Adipocyte (in vitro differentiated cells): Measurements from ENCODE around the gene MBD6.

Experiments
- DNase-seq: peaks from one replicate; pipeline ENCODE4 v3.0.0-alpha.2; 2015; ENCODE audit warnings: low read depth
- H3K27me3 ChIP-seq: replicated peaks from 2 replicates; pipeline ENCODE4 v1.7.0; 2013; ENCODE audit warnings: mild to moderate bottlenecking, low read length, moderate library complexity; ENCODE audit not compliant: control insufficient read depth, insufficient read depth
- H3K36me3 ChIP-seq: 2 replicates; pipeline ENCODE4 v1.7.0; 2013; ENCODE audit warnings: low read length, mild to moderate bottlenecking, moderate library complexity; ENCODE audit not compliant: control insufficient read depth, insufficient read depth, severe bottlenecking
- H3K4me1 ChIP-seq: 2 replicates; pipeline ENCODE4 v1.7.0; 2013; ENCODE audit warnings: mild to moderate bottlenecking, low read length, moderate library complexity; ENCODE audit not compliant: control insufficient read depth, insufficient read depth
- H3K4me3 ChIP-seq: 2 replicates; pipeline ENCODE4 v1.7.0; 2013; ENCODE audit warnings: mild to moderate bottlenecking, low read length, moderate library complexity
- H3K9ac ChIP-seq: 2 replicates; pipeline ENCODE4 v1.7.0; 2013; ENCODE audit warnings: mild to moderate bottlenecking, low read length, moderate library complexity
- H3K9me3 ChIP-seq: 2 replicates; pipeline ENCODE4 v1.7.0; 2013; ENCODE audit warnings: mild to moderate bottlenecking, low read length, moderate library complexity; ENCODE audit not compliant: control insufficient read depth

Gene MBD6

DNA sequence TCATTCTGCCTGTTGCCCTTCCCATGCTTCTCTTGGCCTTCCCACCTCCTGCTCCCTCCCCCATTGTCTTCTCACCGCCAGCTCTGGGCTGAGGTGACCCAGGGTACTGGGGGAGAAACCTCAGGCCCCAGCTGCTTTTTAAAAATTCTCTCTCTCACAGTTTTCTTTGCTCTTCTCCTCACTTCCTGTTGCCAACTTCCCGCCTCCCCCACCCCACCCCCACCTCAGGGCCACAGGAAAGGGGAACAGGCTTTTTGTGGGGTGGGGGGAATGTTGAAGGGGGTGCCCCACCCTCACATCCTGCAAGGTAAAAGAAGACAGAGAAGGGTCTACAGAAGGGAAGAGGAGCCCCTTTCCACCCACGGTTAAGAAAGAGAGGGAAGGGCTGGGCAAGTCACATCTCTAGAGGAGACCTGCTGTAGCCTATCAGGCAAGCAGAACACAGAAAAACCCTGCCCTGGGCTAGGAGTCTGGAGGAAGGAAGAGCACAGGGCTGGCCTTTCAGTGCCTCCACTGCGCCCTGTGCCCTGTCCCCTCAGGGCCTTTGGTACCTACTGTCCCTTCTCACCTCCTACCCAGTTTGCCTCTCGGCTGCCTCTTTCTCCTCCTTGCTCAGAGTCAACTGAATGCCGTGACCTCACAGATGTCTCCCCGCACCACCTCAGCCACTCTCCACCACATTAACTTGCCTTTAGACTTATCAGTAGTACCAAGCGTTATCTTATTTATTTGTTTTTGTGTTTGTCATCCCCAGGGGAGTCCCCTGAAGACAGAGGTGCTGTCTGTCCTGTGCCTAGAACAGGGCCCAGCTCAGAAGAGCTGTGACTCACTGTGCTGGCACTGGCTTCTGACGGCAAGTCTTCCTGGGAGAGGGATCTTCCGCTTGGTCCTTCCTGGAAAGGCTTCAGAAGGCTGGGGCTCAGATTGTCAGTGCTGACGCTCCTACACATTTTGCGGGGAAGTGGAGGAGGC is 44.6 kb upstream of the MBD6 start:
- DNase-seq = no peak
- Histone ChIP-seq H3K4me1 (peaks cover 10% of the 10 kb centered on the region), H3K36me3 (no peaks in the 10 kb centered on the region), H3K9me3 (no peaks in the 10 kb centered on the region), H3K4me3 (no peak overlapping the region), H3K27me3 (peaks cover 78% of the 10 kb centered on the region), H3K9ac (no peak overlapping the region)

DNA sequence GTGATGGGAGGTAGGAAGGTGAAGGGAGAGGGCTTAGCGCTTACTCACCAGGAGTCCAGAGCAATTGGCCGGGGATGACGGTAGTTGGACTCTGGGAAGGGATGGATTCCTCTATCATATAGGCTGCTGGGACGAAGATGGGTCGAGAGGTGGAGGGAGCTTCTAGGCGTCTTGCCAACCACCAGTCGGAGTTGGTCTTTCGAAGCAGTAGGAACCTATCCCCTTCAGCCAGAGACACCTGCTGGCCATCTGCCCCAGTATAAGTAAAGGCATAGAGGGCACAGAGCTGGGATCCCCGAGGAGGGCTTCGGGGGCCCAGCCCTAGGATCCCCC is 43.6 kb upstream of the MBD6 start:
- no peak overlapping the region for H3K9ac ChIP-seq
- no peak for DNase-seq
- H3K36me3 ChIP-seq = no peaks in the 10 kb centered on the region
- H3K9me3 ChIP-seq = no peaks in the 10 kb centered on the region
- H3K4me1 ChIP-seq = peaks cover 10% of the 10 kb centered on the region
- H3K4me3 ChIP-seq = no peak overlapping the region
- peaks cover 69% of the 10 kb centered on the region for H3K27me3 ChIP-seq

DNA sequence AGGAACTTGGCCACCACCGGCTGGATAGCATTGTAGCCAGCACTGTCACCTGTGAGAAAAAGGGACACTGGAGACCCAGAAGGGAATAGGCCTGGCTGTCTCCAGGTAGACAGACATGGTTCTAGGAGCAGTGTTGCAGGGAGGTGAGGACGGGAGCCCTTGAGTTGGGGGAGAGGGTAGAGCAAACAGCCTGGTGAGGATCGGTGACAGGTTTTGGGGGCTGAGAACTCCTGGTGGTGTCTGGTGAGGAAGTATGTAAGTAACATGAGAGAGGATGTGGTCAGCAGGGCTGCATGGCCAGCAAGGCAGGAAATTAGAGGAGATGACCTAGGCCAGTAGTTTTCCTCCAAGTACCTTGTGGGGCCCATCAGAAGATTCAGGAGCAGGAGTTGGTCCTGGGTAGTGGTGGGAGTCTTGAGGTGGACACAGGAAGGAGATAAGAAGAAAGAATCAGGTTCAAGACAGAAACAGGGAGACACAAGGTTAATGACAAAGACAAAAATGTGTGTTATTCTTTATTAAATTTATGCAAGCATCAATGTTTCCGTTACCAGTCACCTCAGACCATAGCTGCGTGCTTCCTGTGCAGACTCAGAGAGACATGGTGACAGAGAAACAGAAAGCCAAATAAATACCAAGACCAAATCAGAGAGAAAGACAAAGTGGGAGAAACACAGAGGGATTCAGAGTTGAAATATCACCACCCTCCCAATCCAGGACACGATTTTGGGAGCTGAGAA is 43.1 kb upstream of the MBD6 start, which contains the start of gene ARHGAP9:
Gene ARHGAP9, minus strand, starts transcription at position 491 of the 740 bp plus-strand sequence. Its CDS starts 460 bp downstream, at position 31.
- Histone ChIP-seq H3K36me3 (no peaks in the 10 kb centered on the region), H3K4me1 (peaks cover 10% of the 10 kb centered on the region), H3K9me3 (no peaks in the 10 kb centered on the region), H3K4me3 (no peak within 1 kb of the TSS), H3K9ac (no peak within 1 kb of the TSS), H3K27me3 (peaks cover 64% of the 10 kb centered on the region)
- no peak for DNase-seq

DNA sequence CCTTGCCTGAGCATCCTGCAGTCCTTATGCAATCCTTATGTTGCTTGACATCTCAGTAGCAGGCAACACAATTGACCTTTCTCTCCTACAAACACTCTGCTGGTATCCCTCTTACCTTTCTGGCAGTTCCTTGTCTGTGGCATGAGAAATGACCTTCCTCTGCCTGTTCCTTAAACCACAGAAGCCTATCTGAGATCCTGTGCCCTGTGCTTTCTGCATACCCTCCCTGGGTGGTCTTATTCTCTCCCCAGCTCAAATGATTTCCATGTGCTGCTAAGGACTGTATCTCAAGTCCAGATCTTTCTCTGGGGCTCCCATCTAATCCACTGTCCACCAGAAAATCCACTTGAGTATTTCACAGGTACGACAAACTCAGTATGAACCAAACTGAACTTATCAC is 41.0 kb upstream of the MBD6 start:
- Histone ChIP-seq H3K9ac (no peak overlapping the region), H3K36me3 (no peaks in the 10 kb centered on the region), H3K4me3 (no peak overlapping the region), H3K9me3 (no peaks in the 10 kb centered on the region), H3K4me1 (no peaks in the 10 kb centered on the region), H3K27me3 (peaks cover 43% of the 10 kb centered on the region)
- DNase-seq = no peak

DNA sequence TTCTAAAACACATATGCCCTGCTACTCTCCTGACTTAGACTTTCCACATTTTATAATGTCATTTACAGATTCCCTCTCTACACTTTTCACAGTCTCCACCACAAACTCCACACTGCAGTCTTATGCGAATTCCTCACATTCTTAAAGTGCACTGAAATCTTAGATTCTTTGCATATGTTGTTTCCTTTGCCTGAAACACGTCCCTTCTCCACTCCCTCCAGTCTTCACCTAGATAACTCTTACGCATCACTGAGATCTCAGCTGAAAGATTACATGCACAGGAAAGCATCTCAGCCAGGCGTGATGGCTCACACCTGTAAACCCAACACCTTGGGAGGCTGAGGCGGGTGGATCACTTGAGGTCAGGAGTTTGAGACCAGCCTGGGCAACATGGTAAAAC is 39.2 kb upstream of the MBD6 start:
- H3K4me3 ChIP-seq = no peak overlapping the region
- H3K9ac ChIP-seq = no peak overlapping the region
- H3K9me3 ChIP-seq = no peaks in the 10 kb centered on the region
- H3K27me3 ChIP-seq = peaks cover 30% of the 10 kb centered on the region
- H3K36me3 ChIP-seq = no peaks in the 10 kb centered on the region
- peak; percentile 58 for DNase-seq
- H3K4me1 ChIP-seq = no peaks in the 10 kb centered on the region

DNA sequence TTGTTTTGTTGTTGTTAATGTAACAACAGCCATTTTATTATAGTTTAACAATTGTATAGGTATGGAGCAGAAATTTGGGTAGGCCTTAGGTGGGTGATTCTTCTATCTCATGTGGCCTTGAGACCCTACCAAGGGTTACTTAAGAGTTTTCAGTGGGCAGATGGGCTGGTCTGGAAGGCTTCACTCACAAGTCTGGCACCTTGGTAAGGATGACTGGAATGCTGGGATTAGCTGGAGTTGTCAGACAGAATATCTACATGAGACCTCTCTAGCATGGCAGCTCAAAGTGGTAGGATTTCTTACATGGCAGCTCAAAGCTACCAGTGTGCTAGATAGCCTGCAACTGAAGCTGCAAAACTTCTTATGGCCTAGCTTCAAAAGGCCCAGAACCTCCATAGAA is 36.9 kb upstream of the MBD6 start:
- H3K4me3 ChIP-seq = no peak overlapping the region
- peaks cover 9% of the 10 kb centered on the region for H3K27me3 ChIP-seq
- no peaks in the 10 kb centered on the region for H3K9me3 ChIP-seq
- no peak for DNase-seq
- H3K4me1 ChIP-seq = peaks cover 9% of the 10 kb centered on the region
- peaks cover 17% of the 10 kb centered on the region for H3K36me3 ChIP-seq
- H3K9ac ChIP-seq = no peak overlapping the region

DNA sequence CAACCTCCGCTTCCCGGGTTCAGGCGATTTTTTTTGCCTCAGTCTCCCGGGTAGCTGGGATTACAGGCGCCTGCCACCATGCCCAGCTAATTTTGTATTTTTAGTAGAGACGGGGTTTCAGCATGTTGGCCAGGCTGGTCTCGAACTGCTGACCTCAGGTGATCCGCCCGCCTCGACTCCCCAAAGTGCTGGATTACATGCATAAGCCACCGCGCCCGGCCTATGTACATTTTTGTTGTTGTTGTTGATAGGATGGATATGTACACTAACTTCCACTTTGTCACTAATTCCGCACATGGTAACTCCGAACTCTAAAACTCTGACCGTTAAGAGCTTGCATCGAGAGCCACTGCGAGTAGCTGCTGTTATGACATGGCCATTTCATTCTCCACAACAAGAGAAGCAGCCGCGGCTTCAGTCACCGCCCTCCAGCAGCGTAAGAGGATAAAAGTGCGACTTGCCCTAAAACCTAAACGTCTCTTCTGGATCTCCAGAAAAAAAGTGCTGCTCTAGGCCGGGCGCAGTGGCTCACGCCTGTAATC is 35.5 kb upstream of the MBD6 start:
- H3K9me3 ChIP-seq = no peaks in the 10 kb centered on the region
- peaks cover 9% of the 10 kb centered on the region for H3K4me1 ChIP-seq
- H3K36me3 ChIP-seq = peaks cover 31% of the 10 kb centered on the region
- DNase-seq = no peak
- H3K4me3 ChIP-seq = peak overlapping the region; percentile 90
- H3K27me3 ChIP-seq = no peaks in the 10 kb centered on the region
- peak overlapping the region; percentile 91 for H3K9ac ChIP-seq

DNA sequence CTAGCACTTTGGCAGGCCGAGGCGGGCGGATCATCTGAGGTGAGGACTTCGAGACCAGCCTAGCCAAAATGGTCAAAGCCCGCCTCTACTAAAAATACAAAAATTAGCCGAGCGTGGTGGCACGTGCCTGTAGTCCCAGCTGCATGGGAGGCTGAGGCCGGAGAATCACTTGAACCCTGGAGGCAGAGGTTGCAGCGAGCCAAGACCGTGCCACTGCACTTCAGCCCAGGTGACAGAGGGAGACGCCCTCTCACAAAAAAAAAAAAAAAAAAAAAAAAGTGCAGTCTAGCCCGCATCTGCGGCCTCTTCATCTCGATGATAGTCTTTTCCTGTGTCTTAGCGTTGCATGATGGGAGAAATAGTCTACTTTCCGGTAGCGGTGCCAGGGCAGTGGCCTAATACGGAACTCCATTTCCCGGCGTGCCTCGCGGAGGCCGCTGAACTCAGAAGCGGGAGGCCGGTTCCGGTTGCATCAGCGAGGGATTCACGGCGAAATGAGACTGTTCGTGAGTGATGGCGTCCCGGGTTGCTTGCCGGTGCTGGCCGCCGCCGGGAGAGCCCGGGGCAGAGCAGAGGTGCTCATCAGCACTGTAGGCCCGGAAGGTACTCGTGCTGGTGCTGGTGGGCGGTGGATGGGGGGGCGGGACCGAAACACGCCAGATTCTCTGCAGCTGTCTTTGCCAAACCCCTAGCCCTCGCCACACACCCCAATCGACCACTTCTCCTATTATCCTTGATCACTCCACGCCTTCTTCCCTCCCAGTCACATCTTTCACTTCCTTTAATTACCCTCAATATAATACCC is 34.8 kb upstream of the MBD6 start, which contains the start of gene MARS1:
Gene MARS1, plus strand, starts transcription at position 472 of the 805 bp plus-strand sequence. Its CDS starts 23 bp downstream, at position 495.
- Histone ChIP-seq H3K27me3 (no peaks in the 10 kb centered on the region), H3K36me3 (peaks cover 37% of the 10 kb centered on the region), H3K9me3 (no peaks in the 10 kb centered on the region), H3K4me3 (peak within 1 kb of the TSS; percentile 90), H3K4me1 (peaks cover 9% of the 10 kb centered on the region), H3K9ac (peak within 1 kb of the TSS; percentile 91)
- peak; percentile 99 for DNase-seq

DNA sequence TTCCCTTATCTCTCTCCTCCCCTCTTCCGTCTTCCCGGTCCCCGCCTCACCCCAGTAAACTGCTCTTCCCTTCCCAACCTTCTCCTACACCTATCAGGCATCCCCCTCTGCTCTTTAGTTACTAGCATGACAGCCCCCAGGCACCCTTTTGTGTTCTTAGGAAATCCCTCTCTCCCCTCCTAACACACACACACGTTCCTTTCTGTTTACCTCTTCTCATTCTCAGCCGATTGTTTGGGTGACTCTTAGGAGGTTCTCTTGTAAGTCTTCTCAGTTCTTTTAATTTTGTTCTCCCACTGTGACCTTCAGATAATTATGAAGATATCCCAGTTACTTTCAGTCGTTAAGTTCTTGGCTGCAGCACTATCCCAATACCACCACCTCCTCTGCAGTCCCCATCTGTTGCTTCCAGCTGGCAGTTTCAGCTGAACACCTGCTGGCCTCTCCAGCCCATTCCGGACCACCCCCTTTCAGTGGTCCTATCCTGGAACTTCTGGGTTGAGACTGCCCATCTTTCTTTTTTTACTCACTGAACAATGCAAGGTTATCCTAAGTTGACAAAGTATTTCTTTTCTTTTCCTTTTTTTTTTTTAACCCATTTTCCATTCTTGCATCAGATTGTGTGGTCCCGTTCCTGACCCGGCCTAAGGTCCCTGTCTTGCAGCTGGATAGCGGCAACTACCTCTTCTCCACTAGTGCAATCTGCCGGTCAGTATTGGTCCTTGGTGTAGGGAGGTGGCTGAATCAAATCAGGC is 34.0 kb upstream of the MBD6 start:
- peaks cover 40% of the 10 kb centered on the region for H3K36me3 ChIP-seq
- H3K9ac ChIP-seq = peak overlapping the region; percentile 91
- H3K4me1 ChIP-seq = peaks cover 9% of the 10 kb centered on the region
- H3K4me3 ChIP-seq = peak overlapping the region; percentile 90
- H3K27me3 ChIP-seq = no peaks in the 10 kb centered on the region
- DNase-seq = peak; percentile 42
- no peaks in the 10 kb centered on the region for H3K9me3 ChIP-seq

DNA sequence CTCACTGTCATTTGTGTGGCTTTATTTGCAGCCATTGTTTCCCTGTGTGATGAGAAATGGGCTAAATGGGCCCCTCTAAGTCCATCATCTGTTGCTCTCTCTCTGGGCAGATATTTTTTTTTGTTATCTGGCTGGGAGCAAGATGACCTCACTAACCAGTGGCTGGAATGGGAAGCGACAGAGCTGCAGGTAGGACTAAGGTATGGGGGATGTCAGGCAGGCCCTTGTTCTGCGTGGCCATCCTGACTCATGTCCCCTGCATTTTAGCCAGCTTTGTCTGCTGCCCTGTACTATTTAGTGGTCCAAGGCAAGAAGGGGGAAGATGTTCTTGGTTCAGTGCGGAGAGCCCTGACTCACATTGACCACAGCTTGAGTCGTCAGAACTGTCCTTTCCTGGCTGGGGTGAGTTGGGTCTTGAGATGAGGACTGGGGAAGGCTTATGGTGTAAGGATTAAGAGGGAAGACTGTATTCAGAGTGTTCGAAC is 33.4 kb upstream of the MBD6 start:
- Histone ChIP-seq H3K4me3 (peak overlapping the region; percentile 90), H3K36me3 (peaks cover 43% of the 10 kb centered on the region), H3K9ac (peak overlapping the region; percentile 91), H3K27me3 (no peaks in the 10 kb centered on the region), H3K4me1 (peaks cover 9% of the 10 kb centered on the region), H3K9me3 (no peaks in the 10 kb centered on the region)
- DNase-seq = no peak
